Raji (cell line): ENCODE results near the gene ZNF431.

ENCODE experiments used
- POLR2A ChIP-seq: IDR thresholded peaks from 2 replicates; pipeline ENCODE4 v1.6.1; 2011; ENCODE audit warnings: low read depth, low read length, control low read depth; ENCODE audit not compliant: insufficient read depth

ZNF431 gene

GRCh38 chr19:21133633-21134032 lies 8.2 kb upstream of the ZNF431 start:
- TF ChIP-seq POLR2A: no peak

GRCh38 chr19:21134934-21135366 lies 6.9 kb upstream of the ZNF431 start:
- TF ChIP-seq POLR2A: no peak

- no peak for TF ChIP-seq POLR2A
Measured at GRCh38 chr19:21135433-21135832, 6.4 kb upstream of the ZNF431 start.

GRCh38 chr19:21138130-21138529 lies 3.7 kb upstream of the ZNF431 start:
- no peak for TF ChIP-seq POLR2A

- no peak for TF ChIP-seq POLR2A
Measured at GRCh38 chr19:21143428-21143827, 1.6 kb downstream of the ZNF431 start.

GRCh38 chr19:21143854-21144253 lies 2.0 kb downstream of the ZNF431 start:
- TF ChIP-seq POLR2A: no peak

- TF ChIP-seq POLR2A: no peak
Measured at GRCh38 chr19:21147540-21147939, 5.7 kb downstream of the ZNF431 start.

GRCh38 chr19:21148681-21149080 lies 6.8 kb downstream of the ZNF431 start:
- TF ChIP-seq POLR2A: no peak

- TF ChIP-seq POLR2A: no peak
Measured at GRCh38 chr19:21149877-21150276, 8.0 kb downstream of the ZNF431 start.

- no peak for TF ChIP-seq POLR2A
Measured at GRCh38 chr19:21151460-21151859, 9.6 kb downstream of the ZNF431 start.

- no peak for TF ChIP-seq POLR2A
Measured at GRCh38 chr19:21158523-21159135, 16.8 kb downstream of the ZNF431 start.

GRCh38 chr19:21164541-21164940 lies 22.7 kb downstream of the ZNF431 start:
- no peak for TF ChIP-seq POLR2A

GRCh38 chr19:21166436-21166835 lies 24.6 kb downstream of the ZNF431 start:
- no peak for TF ChIP-seq POLR2A

GRCh38 chr19:21197590-21198295 lies 55.9 kb downstream of the ZNF431 start:
- TF ChIP-seq POLR2A: no peak

- TF ChIP-seq POLR2A: no peak
Measured at GRCh38 chr19:21202865-21203494, 61.1 kb downstream of the ZNF431 start.

GRCh38 chr19:21210037-21210621 lies 68.3 kb downstream of the ZNF431 start:
- no peak for TF ChIP-seq POLR2A

- TF ChIP-seq POLR2A: no peak
Measured at GRCh38 chr19:21221693-21222092, 79.9 kb downstream of the ZNF431 start.

GRCh38 chr19:21233691-21234090 lies 91.9 kb downstream of the ZNF431 start:
- TF ChIP-seq POLR2A: no peak
